HG03066 (cell line): Measurements from ENCODE around the gene UBIAD1.
"Not testable (repeated sequence)": the region's sequence is repeated elsewhere in the genome, so short reads cannot be mapped to it uniquely, and the experiment has no call there.

ENCODE experiments used
- ATAC-seq: cut with Tn5 transposase; IDR thresholded peaks from one replicate; pipeline ENCODE4 v1.9.1; 2021; ENCODE audit warnings: low read depth; ENCODE audit not compliant: unreplicated experiment

Gene UBIAD1

GRCh38 chr1:11279152-11279551, 6.2 kb downstream of the UBIAD1 start:
- ATAC-seq: no peak

- ATAC-seq: no peak
Measured at GRCh38 chr1:11279630-11280029, 6.6 kb downstream of the UBIAD1 start.

- peak; percentile 50 for ATAC-seq
Measured at GRCh38 chr1:11280719-11281376, 7.8 kb downstream of the UBIAD1 start.

GRCh38 chr1:11281518-11282331, 8.7 kb downstream of the UBIAD1 start:
- ATAC-seq: no peak

GRCh38 chr1:11283151-11283550, 10.2 kb downstream of the UBIAD1 start:
- no peak for ATAC-seq

GRCh38 chr1:11284784-11285183, 11.8 kb downstream of the UBIAD1 start:
- ATAC-seq: no peak

GRCh38 chr1:11285883-11286734, 13.1 kb downstream of the UBIAD1 start:
- ATAC-seq: no peak

GRCh38 chr1:11286735-11287410, 13.9 kb downstream of the UBIAD1 start:
- ATAC-seq: no peak

GRCh38 chr1:11289064-11289463, 16.1 kb downstream of the UBIAD1 start:
- no peak for ATAC-seq

GRCh38 chr1:11291049-11291448, 18.1 kb downstream of the UBIAD1 start:
- no peak for ATAC-seq

GRCh38 chr1:11293856-11294255, 20.9 kb downstream of the UBIAD1 start:
- ATAC-seq: no peak

- ATAC-seq: no peak
Measured at GRCh38 chr1:11294951-11295350, 22.0 kb downstream of the UBIAD1 start.

- ATAC-seq: no peak
Measured at GRCh38 chr1:11295905-11296304, 22.9 kb downstream of the UBIAD1 start.

GRCh38 chr1:11297774-11298173, 24.8 kb downstream of the UBIAD1 start:
- not testable (repeated sequence) for ATAC-seq

GRCh38 chr1:11298390-11299224, 25.6 kb downstream of the UBIAD1 start:
- no peak for ATAC-seq

- no peak for ATAC-seq
Measured at GRCh38 chr1:11299225-11299574, 26.2 kb downstream of the UBIAD1 start.

- no peak for ATAC-seq
Measured at GRCh38 chr1:11301601-11302000, 28.6 kb downstream of the UBIAD1 start.

- ATAC-seq: no peak
Measured at GRCh38 chr1:11302366-11302765, 29.4 kb downstream of the UBIAD1 start.

- ATAC-seq: not testable (repeated sequence)
Measured at GRCh38 chr1:11305516-11305915, 32.5 kb downstream of the UBIAD1 start.

GRCh38 chr1:11307852-11308251, 34.9 kb downstream of the UBIAD1 start:
- no peak for ATAC-seq
